Loucy (cell line): ENCODE data around the gene PAK1.

Experiments
- CTCF ChIP-seq: fragments of 200-600 bp; sonication (generic); conservative IDR thresholded peaks from 2 replicates; pipeline ENCODE4 v1.5.1; 2014; ENCODE audit warnings: mild to moderate bottlenecking, antibody characterized with exemption, low read length
- EZH2phosphoT487 ChIP-seq: fragments of 200-600 bp; IDR thresholded peaks from 2 replicates; pipeline ENCODE4 v1.6.1; 2018; ENCODE audit warnings: antibody characterized with exemption, mild to moderate bottlenecking, moderate library complexity, borderline replicate concordance

GRCh38 chr11:77411717-77412441 lies 62.0 kb downstream of the PAK1 start:
- TF ChIP-seq CTCF (no peak; the same call in 1 of the 2 replicates), EZH2phosphoT487 (no peak)
